HUDEP-2 (cell line): ENCODE results near the gene SEMA4B.

ENCODE experiments used
- DNase-seq, 76 experiments: peaks; one replicate each; lab custom pipeline; 2025; ENCODE audit not compliant: unreplicated experiment in 76 of 76; lab: John Stamatoyannopoulos, UW

SEMA4B gene

GRCh38 chr15:90223441-90224165, 22.5 kb downstream of the SEMA4B start:
- DNase-seq: no peak

GRCh38 chr15:90225047-90225446, 23.9 kb downstream of the SEMA4B start:
- DNase-seq: no peak

- no peak for DNase-seq
Measured at GRCh38 chr15:90225504-90226234, 24.5 kb downstream of the SEMA4B start.

GRCh38 chr15:90227336-90227735, 26.2 kb downstream of the SEMA4B start:
- DNase-seq: no peak

- no peak for DNase-seq
Measured at GRCh38 chr15:90227816-90228772, 27.0 kb downstream of the SEMA4B start.

- no peak for DNase-seq
Measured at GRCh38 chr15:90228960-90229359, 27.8 kb downstream of the SEMA4B start.

DNA sequence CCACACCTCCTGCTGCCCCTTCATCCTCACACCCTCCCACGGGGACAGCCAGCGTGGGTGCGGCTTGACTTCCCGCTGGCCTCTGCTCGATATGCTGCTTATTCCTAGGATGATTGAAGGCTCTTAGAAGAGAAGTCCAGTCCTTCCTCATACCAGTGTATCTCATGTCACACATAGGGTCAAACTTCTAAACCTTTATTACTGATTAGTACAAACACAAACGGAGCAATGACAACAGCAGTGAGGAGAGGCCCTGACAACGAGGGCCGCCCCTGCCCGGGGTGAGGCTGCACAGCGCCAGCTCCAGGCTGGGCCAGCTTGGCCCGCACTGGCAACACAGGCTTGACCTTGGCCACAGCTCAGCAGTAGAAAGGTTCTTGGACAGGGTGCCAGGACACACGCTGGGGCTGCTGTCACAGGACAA, 29.0 kb downstream of the SEMA4B start:
- DNase-seq: no peak

DNA sequence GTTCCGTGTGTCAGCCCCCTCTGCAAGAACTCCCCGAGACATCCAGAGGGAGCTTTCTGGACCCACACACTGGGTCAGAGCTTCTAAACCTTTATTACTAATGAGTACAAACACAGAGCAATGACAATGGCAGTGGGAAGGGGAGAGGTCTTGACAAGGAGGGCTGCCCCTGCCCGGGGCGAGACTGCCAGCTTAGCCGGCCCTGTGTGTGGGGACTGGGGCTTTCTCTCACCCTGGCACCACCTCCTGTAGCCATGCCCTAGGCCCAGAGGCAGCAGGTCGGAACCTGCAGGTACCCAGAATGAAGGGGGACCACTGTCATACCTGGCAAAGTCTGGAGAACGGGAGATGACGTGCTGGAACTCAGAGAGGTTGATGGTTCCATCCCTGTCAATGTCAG, 29.5 kb downstream of the SEMA4B start:
- DNase-seq: no peak

DNA sequence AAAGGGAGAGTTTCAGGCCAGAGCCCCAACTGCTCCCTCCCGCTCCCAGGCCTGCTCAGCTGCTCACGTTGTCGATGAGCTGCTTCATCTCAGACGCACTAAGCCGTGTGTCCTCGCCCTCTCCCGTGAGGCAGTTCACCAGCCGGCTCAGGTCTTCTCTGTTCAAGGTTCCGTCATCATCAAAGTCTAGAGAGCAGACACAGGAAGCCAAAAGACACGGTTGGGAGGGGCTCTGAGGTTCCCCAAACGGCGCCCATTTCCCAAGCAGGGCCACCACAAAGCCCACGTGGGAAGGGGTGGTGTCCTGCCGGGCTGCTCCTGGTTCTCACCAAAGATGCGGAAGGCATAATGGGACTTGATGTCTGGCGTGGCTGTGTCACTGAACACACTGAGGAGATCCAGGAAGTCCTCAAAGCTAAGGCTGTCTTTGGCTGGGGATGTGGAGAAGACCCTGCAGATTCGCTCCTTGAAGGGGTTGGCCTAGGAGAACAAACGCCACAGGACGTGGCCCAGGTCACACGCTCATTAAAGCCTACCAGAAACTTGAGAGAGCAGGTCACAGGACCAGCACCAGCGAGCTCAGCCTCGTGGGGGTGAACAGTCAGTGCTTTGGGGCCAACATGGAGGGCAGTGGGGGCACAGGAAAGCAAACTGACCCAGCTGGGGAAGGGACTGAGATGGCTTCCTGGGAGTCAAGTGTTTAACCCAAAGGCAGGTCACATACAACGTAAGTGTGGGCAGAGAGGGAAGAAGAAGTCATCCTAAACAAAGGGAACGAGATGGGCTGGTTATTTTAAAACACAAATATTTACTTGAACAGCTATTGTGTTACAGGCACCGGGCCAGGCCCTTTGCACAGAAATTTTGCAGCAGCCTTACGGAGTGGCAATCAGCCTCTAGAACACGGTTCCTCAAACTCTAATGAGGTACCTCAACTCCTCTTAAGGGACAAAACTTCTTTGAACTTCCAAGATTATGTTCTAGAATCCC, 30.2 kb downstream of the SEMA4B start:
- DNase-seq: no peak

- DNase-seq: no peak
Measured at GRCh38 chr15:90232196-90232595, 31.1 kb downstream of the SEMA4B start.

DNA sequence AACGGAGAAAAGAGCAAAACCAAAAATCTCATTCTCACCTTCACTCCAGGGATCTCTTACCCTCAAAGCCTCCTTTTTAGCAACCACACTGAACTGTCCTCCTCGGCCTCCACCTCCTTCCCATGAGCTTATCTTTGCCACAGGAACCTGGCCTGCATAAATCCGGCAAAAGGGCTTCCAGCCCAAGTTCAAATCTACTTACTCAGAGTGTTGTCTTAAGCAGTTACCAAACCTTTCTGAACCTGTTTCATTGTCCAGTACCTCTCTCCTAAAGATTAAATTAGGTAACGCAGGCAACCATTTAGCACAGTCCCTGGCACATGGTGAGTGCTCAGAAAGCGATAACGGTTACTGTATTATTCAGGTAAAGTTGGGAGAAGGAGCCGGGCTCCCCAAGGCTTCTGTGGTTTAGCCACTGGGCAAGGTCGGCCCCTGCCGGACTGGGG, 31.8 kb downstream of the SEMA4B start:
- peak in 11 of 76 experiments; percentile 10 to 61 (median 39) for DNase-seq

GRCh38 chr15:90233387-90234095, 32.4 kb downstream of the SEMA4B start, which contains the start of gene CIB1:
Gene CIB1 (minus strand): TSS chr15:90233941. CDS start chr15:90233885, 56 bp downstream.
- peak; percentile 56 to 98 (median 95) for DNase-seq

- no peak for DNase-seq
Measured at GRCh38 chr15:90234096-90234988, 33.2 kb downstream of the SEMA4B start, which contains the start of gene GDPGP1. Gene GDPGP1 (plus strand): TSS chr15:90234209. CDS start chr15:90240909, 6,700 bp downstream.

DNA sequence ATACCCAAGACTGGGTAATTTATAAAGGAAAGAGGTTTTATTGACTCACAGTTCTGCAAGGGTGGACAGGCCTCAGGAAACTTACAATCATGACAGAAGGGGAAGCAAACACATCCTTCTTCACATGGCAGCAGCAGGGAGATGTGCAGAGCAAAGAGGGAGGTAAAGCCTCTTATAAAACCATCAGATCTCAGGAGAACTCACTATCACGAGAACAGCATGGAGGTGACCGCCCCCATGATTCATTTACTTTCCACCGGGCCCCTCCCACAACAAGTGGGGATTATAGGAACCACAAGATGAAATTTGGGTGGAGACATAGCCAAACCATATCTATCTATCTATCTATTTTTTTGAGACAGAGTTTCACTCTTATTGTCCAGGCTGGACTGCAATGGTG, 38.2 kb downstream of the SEMA4B start:
- DNase-seq: peak in 61 of 76 experiments; percentile 5 to 79 (median 38)

DNA sequence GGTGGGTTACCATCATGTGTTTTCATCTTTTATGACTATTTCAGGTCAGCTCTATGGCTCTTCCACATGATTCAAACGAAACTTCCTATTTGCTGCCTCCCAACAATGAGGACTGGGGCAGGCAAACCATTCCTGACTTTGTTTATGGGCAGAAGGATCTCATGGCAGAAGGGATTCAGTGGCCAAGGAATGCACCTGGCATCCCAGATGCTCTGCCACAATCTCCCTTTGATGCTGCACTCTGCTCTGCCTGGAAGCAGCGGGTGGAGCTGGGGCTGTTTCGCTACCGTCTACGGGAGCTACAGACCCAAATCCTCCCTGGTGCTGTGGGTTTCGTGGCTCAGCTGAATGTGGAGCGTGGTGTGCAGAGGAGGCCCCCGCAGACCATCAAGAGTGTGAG, 39.7 kb downstream of the SEMA4B start:
- DNase-seq: no peak

DNA sequence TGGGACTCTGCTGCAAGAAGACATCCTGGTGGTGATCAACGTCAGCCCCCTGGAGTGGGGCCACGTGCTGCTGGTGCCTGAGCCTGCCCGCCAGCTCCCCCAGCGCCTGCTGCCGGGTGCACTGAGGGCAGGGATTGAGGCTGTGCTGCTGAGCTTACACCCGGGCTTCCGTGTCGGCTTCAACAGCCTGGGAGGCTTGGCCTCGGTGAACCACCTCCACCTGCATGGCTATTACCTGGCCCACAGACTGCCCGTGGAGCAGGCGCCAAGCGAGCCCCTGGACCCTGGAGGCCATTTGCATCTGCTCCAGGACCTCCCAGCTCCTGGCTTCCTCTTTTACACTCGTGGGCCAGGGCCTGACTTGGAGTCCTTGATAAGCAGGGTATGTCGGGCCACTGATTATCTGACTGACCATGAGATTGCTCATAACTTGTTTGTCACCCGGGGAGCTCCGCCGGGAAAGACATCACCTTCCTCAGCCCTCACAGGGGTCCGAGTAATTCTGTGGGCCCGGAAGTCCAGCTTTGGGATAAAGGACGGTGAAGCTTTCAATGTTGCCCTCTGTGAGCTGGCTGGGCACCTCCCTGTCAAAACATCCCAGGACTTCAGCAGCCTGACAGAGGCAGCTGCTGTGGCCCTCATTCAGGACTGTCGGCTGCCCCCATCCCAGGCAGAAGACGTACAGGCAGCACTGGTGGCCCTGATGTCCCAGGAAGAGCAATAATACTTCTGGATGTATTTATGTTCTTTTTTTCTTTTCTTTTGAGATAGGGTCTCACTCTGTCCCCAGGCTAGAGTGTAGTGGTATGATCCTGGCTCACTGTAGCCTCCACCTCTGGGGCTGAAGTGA, 40.4 kb downstream of the SEMA4B start:
- DNase-seq: peak in 30 of 76 experiments; percentile 2 to 43 (median 14)
